Psoas muscle (tissue), 8 donors: ENCODE results near the gene FNDC3B. TPM values are rescaled to one million over a fixed set of nuclear protein-coding genes. Genes with fewer than 3 reads are reported as not detected.

Experiments used
- ATAC-seq, 4 donors: fragments of 200-7000 bp; cut with Tn5 transposase; one replicate each; pipeline ENCODE4 v1.9.1; 2020; ENCODE audit warnings: moderate library complexity in 3 of 4, mild to moderate bottlenecking in 2 of 4
- DNase-seq, 2 donors: peaks; one replicate each; pipeline ENCODE4 v3.0.0-alpha.2; 2020
- H3K27ac ChIP-seq: fragments of 200-600 bp; one replicate; pipeline ENCODE4 v1.8.0; 2022
- H3K27me3 ChIP-seq, 3 donors: fragments of 200-600 bp in 1 of 3; one replicate each; pipeline versions ENCODE4 v1.6.1 to v1.8.0; 2013 to 2022; ENCODE audit warnings: low read length in 2 of 3, mild to moderate bottlenecking in 2 of 3, moderate library complexity in 1 of 3; ENCODE audit not compliant: insufficient read depth in 3 of 3
- H3K36me3 ChIP-seq, 2 donors: fragments of 200-600 bp in 1 of 2; one replicate each; pipeline versions ENCODE4 v1.6.1 to v1.8.0; 2013 to 2022; ENCODE audit warnings: low read depth in 1 of 2, mild to moderate bottlenecking in 1 of 2, moderate library complexity in 1 of 2; ENCODE audit not compliant: insufficient read depth in 1 of 2
- H3K4me1 ChIP-seq: fragments of 200-600 bp; one replicate; pipeline ENCODE4 v1.8.0; 2022
- H3K4me3 ChIP-seq: fragments of 200-600 bp; one replicate; pipeline ENCODE4 v1.8.0; 2022; ENCODE audit warnings: mild to moderate bottlenecking
- H3K9me3 ChIP-seq: fragments of 200-600 bp; one replicate; pipeline ENCODE4 v1.8.0; 2022
- CTCF ChIP-seq: fragments of 200-600 bp; IDR thresholded peaks from one replicate; pipeline ENCODE4 v1.8.0; 2022; ENCODE audit warnings: antibody characterized with exemption
- WGBS, 3 donors: extraction: QIAGEN DNeasy Blood & Tissue Kit; methylation state at CpG; one replicate each; pipeline versions ENCODE4 v1.1.6 to v1.1.7; 2013; 5-methylcytosine and 5-hydroxymethylcytosine counted together
- intact Hi-C, 2 donors: fragments of 100-400 bp; cut with DNase I; formaldehyde crosslinking; loops; one replicate each; pipeline versions ENCODE4 v1.11.0 to v1.14.2; 2022
- polyA plus RNA-seq, 3 donors: library from polyadenylated mRNA; stranded (reverse); fragments of 200-250 nt; gene quantifications; one replicate each; pipeline ENCODE4 v1.2.3, GENCODE V29; 2013
- total RNA-seq, 4 donors: library from RNA; stranded (reverse); fragmentation: NEBNext Ultra II Directional in 2 of 4; extraction: Animal tissue kit (Norgen Biotek cat#: 25700) in 2 of 4; gene quantifications; one replicate each; pipeline versions ENCODE4 v1.2.1 to v1.2.4, GENCODE V29; 2021 to 2023
- donor health status: healthy with polysubstance abuse.
- donor health status: DM: no; HTN: no; CAD: no; lungs with moderate emphysema.
- donor health status: Bipolar disorder and iron deficiency.
- donor health status: healthy.
- donor health status: DM: yes; HTN: yes; CAD: no.
- donor health status: DM: no; HTN: no; CAD: no.
- donor health status: DM: no; HTN: no; CAD: no.
- donor health status: DM: yes; HTN: yes; CAD: no.

The FNDC3B gene
- total and polyA plus RNA-seq, 7 donors: 12.4 to 133 (median 50.8) TPM

- Histone ChIP-seq H3K27me3 (no peaks in the 10 kb centered on the region), H3K4me1 (peaks cover 35% of the 10 kb centered on the region), H3K27ac (no peak overlapping the region), H3K4me3 (no peak overlapping the region), H3K36me3 (peaks cover 0 to 5% of the 10 kb centered on the region in 2 donors), H3K9me3 (no peaks in the 10 kb centered on the region)
- DNase-seq: no peak
- intact Hi-C loops: loop anchor here in 1 of 2 donors (2.0 kb wide), 1 partner anchor 17 kb away; no protein-coding TSS in a partner anchor
- WGBS, 3 donors: 69 to 78% (median 77%) methylated on average over 4 of the region's 4 CpGs
- no peak for ATAC-seq
- no peak for TF ChIP-seq CTCF
These were observed 68.0 kb downstream of the FNDC3B start for GRCh38 chr3:172107403-172107802.

GRCh38 chr3:172110127-172110779, 70.9 kb downstream of the FNDC3B start:
- no peak for DNase-seq
- Histone ChIP-seq H3K4me1 (peaks cover 7% of the 10 kb centered on the region), H3K36me3 (peaks cover 0 to 34% of the 10 kb centered on the region in 2 donors), H3K27me3 (no peaks in the 10 kb centered on the region), H3K27ac (no peak overlapping the region), H3K9me3 (no peaks in the 10 kb centered on the region), H3K4me3 (no peak overlapping the region)
- TF ChIP-seq CTCF: no peak
- WGBS, 3 donors: 95 to 100% (median 98%) methylated on average over 3 of the region's 3 CpGs
- ATAC-seq: no peak
- intact Hi-C loops: no loop called here

GRCh38 chr3:172111163-172111562, 71.8 kb downstream of the FNDC3B start:
- H3K27ac ChIP-seq: no peak overlapping the region
- H3K27me3 ChIP-seq: no peaks in the 10 kb centered on the region
- 90 to 100% (median 96%) methylated on average over 1 of the region's 1 CpG for WGBS, 3 donors
- H3K4me3 ChIP-seq: no peak overlapping the region
- no peaks in the 10 kb centered on the region for H3K9me3 ChIP-seq
- no peaks in the 10 kb centered on the region for H3K4me1 ChIP-seq
- intact Hi-C loops: no loop called here
- DNase-seq (no peak), ATAC-seq (no peak)
- H3K36me3 ChIP-seq: peaks cover 4 to 43% of the 10 kb centered on the region in 2 donors
- no peak for TF ChIP-seq CTCF

GRCh38 chr3:172112078-172112733, 72.8 kb downstream of the FNDC3B start:
- no peak for DNase-seq
- Histone ChIP-seq H3K4me3 (no peak overlapping the region), H3K27ac (no peak overlapping the region), H3K4me1 (no peaks in the 10 kb centered on the region), H3K27me3 (no peaks in the 10 kb centered on the region), H3K36me3 (peaks cover 4 to 53% of the 10 kb centered on the region in 2 donors), H3K9me3 (no peaks in the 10 kb centered on the region)
- TF ChIP-seq CTCF: no peak
- ATAC-seq: no peak
- WGBS, 3 donors: 93 to 96% (median 95%) methylated on average over 9 of the region's 9 CpGs
- intact Hi-C loops: no loop called here
